WERI-Rb-1 (cell line): Measurements from ENCODE around the gene ARHGAP26.

ENCODE experiments used
- DNase-seq: peaks from one replicate; pipeline ENCODE4 v3.0.0-alpha.2; 2020
- H3K27ac ChIP-seq: fragments of 250-450 bp; sonication (Bioruptor Pico); 2 replicates; pipeline ENCODE4 v1.5.1; 2020; ENCODE audit warnings: mild to moderate bottlenecking, moderate library complexity
- H3K27me3 ChIP-seq: fragments of 250-450 bp; sonication (Bioruptor Pico); 2 replicates; pipeline ENCODE4 v1.5.1; 2021; ENCODE audit warnings: mild to moderate bottlenecking, low read depth, moderate library complexity; ENCODE audit not compliant: insufficient read depth, severe bottlenecking
- H3K36me3 ChIP-seq: fragments of 250-450 bp; sonication (Bioruptor Pico); 2 replicates; pipeline ENCODE4 v1.5.1; 2020; ENCODE audit warnings: mild to moderate bottlenecking, moderate library complexity
- H3K4me3 ChIP-seq: 2 replicates; pipeline ENCODE4 v1.5.1; 2011; ENCODE audit warnings: low read depth, mild to moderate bottlenecking, control low read depth, low read length
- H3K9me3 ChIP-seq: fragments of 250-450 bp; sonication (Bioruptor Pico); 2 replicates; pipeline ENCODE4 v1.5.1; 2021; ENCODE audit warnings: mild to moderate bottlenecking, moderate library complexity; ENCODE audit not compliant: severe bottlenecking
- TF ChIP-seq, protein P1 (sequence below): IDR thresholded peaks from 2 replicates; pipeline ENCODE4 v1.5.1; 2011; ENCODE audit warnings: low read depth, mild to moderate bottlenecking, control low read depth, inconsistent platforms, low read length

The ARHGAP26 gene

GRCh38 chr5:142911170-142911569, 141.0 kb downstream of the ARHGAP26 start:
- H3K4me3 ChIP-seq, result no peak overlapping the region
- H3K27me3 ChIP-seq, result no peaks in the 10 kb centered on the region
- H3K9me3 ChIP-seq, result no peaks in the 10 kb centered on the region
- no peak overlapping the region for H3K27ac ChIP-seq
- H3K36me3 ChIP-seq, result no peaks in the 10 kb centered on the region
- no peak for DNase-seq
- TF ChIP-seq, protein P1, sequence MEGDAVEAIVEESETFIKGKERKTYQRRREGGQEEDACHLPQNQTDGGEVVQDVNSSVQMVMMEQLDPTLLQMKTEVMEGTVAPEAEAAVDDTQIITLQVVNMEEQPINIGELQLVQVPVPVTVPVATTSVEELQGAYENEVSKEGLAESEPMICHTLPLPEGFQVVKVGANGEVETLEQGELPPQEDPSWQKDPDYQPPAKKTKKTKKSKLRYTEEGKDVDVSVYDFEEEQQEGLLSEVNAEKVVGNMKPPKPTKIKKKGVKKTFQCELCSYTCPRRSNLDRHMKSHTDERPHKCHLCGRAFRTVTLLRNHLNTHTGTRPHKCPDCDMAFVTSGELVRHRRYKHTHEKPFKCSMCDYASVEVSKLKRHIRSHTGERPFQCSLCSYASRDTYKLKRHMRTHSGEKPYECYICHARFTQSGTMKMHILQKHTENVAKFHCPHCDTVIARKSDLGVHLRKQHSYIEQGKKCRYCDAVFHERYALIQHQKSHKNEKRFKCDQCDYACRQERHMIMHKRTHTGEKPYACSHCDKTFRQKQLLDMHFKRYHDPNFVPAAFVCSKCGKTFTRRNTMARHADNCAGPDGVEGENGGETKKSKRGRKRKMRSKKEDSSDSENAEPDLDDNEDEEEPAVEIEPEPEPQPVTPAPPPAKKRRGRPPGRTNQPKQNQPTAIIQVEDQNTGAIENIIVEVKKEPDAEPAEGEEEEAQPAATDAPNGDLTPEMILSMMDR, result no peak

DNA sequence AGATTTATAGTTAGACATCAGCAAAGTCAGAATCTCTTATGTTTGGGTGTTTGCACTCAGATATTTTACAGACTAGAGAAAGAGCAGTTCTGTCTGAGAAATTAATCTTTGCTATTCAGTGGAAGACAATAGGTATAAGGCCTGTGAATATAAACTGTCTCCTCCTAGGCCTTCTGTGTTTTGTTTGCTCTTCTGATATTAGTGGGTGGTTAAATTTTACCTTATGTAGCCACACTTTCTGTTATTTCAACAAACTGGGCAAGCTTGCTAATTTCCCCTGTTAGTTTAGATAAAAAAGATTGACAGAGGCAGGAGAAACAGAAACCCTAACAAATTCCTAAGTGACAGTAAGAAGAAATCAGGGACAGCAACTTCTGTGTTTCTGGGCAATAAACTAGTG, 141.6 kb downstream of the ARHGAP26 start:
- no peak for DNase-seq
- H3K36me3 ChIP-seq, result no peaks in the 10 kb centered on the region
- no peaks in the 10 kb centered on the region for H3K27me3 ChIP-seq
- no peak overlapping the region for H3K4me3 ChIP-seq
- H3K27ac ChIP-seq, result no peak overlapping the region
- no peaks in the 10 kb centered on the region for H3K9me3 ChIP-seq
- TF ChIP-seq, protein P1, result no peak

DNA sequence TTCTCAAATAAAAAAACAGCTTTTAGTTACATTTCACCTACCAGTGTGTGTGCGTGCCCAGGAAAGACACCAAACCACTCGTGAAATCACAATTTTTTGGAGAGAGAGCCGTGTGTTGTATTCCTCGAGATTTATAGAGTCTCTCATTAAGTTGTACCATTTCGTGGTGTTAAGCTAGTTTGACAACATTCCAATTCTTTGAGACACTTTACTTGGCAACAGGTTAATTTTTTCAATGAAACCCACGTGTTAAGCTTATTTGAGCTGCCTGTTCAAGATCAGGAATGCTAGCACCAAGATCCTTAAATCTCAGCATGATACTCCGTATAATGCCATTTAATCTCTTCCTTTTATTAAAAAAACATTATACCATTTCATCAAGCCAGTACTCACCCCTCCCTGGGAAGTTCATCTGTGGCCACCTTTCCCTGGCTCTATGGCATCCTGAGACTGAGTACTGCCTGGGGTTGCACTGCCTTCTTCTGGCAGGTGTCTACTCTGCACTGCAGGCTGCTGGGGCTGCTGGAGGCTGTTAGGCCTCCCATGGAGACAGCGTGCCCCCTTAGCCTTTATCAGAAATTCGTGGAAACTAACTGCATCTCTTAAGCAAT, 143.7 kb downstream of the ARHGAP26 start:
- peak; percentile 27 for DNase-seq
- Histone ChIP-seq H3K27me3 (no peaks in the 10 kb centered on the region), H3K27ac (no peak overlapping the region), H3K9me3 (no peaks in the 10 kb centered on the region), H3K36me3 (no peaks in the 10 kb centered on the region), H3K4me3 (no peak overlapping the region)
- TF ChIP-seq, protein P1, result peak; percentile 59

DNA sequence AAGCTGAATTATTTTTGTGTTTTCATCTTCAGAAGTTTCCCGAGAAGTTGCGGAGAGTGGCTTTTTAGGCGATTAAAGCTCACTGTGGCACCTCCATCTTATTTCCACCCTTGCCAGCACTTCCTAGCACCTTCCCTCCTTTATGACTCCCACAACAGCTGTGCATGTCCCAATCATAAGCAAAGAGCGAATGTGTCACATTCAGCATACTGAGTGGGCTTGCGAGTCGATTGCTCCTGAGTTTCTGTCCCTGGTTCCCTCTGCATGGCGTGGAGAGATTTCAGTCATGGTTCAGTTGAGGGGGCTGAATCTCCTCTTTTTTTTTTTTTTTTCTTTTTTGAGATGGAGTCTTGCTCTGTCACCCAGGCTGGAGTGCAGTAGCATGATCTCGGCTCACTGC, 144.9 kb downstream of the ARHGAP26 start:
- TF ChIP-seq, protein P1, result no peak
- H3K36me3 ChIP-seq, result no peaks in the 10 kb centered on the region
- no peaks in the 10 kb centered on the region for H3K27me3 ChIP-seq
- H3K27ac ChIP-seq, result no peak overlapping the region
- H3K9me3 ChIP-seq, result no peaks in the 10 kb centered on the region
- DNase-seq, result no peak
- no peak overlapping the region for H3K4me3 ChIP-seq

- H3K27ac ChIP-seq, result no peak overlapping the region
- no peaks in the 10 kb centered on the region for H3K36me3 ChIP-seq
- DNase-seq, result peak; percentile 78
- no peaks in the 10 kb centered on the region for H3K27me3 ChIP-seq
- H3K9me3 ChIP-seq, result no peaks in the 10 kb centered on the region
- H3K4me3 ChIP-seq, result no peak overlapping the region
- TF ChIP-seq, protein P1, result peak; percentile 75
These were observed 145.7 kb downstream of the ARHGAP26 start for GRCh38 chr5:142915813-142916424.
